HG03025 (cell line): ENCODE measurements around the gene EXOSC5.
"Not testable (repeated sequence)": the region's sequence is repeated elsewhere in the genome, so short reads cannot be mapped to it uniquely, and the experiment has no call there.

ENCODE experiments used
- ATAC-seq: cut with Tn5 transposase; IDR thresholded peaks from one replicate; pipeline ENCODE4 v1.9.1; 2021; ENCODE audit warnings: mild to moderate bottlenecking, moderate library complexity; ENCODE audit not compliant: unreplicated experiment, low FRiP score

EXOSC5 gene

GRCh38 chr19:41352279-41352608 is 44.9 kb downstream of the EXOSC5 start:
- ATAC-seq: no peak

GRCh38 chr19:41351339-41352245 is 45.6 kb downstream of the EXOSC5 start:
- ATAC-seq: no peak

- ATAC-seq: no peak
Observed at GRCh38 chr19:41350735-41351338, 46.3 kb downstream of the EXOSC5 start.

DNA sequence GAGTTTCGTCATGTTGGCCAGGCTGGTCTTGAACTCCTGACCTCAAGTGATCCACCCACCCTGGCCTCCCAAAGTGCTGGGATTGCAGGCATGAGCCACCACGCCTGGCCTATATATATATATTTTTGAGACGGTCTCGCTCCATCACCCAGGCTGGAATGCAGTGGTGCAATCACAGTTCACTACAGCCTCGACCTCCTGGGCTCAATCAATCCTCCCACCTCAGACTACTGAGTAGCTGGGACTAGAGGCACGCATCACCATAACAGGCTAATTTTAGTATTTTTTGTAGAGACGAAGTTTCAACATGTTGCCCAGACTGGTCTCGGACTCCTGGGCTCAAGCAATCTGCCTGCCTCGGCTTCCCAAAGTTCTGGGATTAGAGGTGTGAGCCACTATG is 50.2 kb downstream of the EXOSC5 start:
- ATAC-seq: not testable (repeated sequence)

DNA sequence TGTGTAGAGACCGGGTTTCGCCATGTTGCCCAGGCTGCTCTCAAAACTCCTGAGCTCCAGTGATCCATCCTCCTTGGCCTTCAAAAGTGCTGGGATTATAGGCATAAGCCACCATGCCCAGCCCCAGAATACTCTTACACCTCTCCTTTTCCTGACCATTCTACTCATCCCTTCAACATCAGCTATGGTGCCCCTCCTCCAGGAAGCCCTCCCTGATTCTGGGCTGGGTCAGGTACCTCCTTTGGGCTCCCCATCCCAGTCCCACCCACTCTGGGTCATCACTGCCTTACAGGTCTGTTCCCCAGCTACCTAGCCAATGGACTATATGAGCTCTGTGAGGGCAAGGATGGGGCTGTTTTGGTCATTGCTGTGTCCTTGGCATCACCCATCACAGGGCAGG is 53.0 kb downstream of the EXOSC5 start:
- ATAC-seq: no peak

DNA sequence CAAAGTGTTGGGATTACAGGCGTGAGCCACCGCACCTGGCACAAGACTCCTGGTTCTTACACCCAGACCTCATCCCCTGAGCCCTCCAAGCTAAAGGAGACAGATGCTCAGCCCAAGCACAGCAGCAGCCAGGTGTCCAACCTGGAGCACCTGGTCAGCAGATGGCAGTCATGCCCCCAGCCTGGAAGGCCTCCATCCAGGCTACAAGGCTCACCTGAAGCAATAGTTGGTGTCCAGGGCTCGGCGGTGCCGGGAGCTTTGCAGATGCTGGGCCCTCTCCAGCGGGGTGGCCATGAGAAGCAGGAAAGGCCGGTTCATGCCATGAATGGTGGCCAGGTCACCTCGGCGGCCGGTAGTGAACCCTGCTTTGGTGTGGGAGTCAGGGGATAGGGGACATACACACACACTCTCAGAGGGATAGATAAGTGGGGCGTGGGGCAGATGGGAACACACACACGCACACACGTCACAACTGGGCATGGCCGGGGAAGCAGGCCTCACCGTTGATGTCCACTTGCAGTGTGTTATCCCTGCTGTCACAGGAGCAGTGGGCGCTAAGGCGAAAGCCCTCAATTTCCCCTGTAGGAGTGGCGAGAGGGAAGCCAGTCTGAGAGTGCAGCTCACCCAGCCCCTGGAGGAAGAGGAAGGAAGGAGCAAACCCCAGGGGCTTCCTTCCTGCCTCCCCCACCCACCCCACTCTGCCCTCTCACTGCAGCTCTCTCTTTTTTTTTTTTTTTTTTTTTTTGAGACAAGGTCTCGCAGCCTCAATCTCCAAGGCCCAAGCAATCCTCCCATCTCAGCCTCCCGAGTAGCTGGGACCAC is 55.3 kb downstream of the EXOSC5 start:
- no peak for ATAC-seq

GRCh38 chr19:41339936-41340335 is 57.2 kb downstream of the EXOSC5 start:
- ATAC-seq: no peak
